HEK293T (cell line): ENCODE data around the gene ANKRD16.

ENCODE experiments used
- ARNT ChIP-seq: fragments of 450-650 bp; IDR thresholded peaks from 2 replicates; pipeline ENCODE4 v1.6.1; 2017; ENCODE audit warnings: mild to moderate bottlenecking
- BHLHE40 ChIP-seq: fragments of 450-650 bp; IDR thresholded peaks from 2 replicates; pipeline ENCODE4 v1.6.1; 2016; ENCODE audit warnings: mild to moderate bottlenecking, moderate library complexity, borderline replicate concordance
- CTBP1 ChIP-seq: fragments of 450-650 bp; IDR thresholded peaks from 2 replicates; pipeline ENCODE4 v1.6.1; 2016; ENCODE audit warnings: borderline replicate concordance
- ELF4 ChIP-seq: fragments of 450-650 bp; IDR thresholded peaks from 2 replicates; pipeline ENCODE4 v1.6.1; 2017; ENCODE audit warnings: antibody characterized with exemption
- FOXM1 ChIP-seq: fragments of 450-650 bp; IDR thresholded peaks from 2 replicates; pipeline ENCODE4 v1.6.1; 2017; ENCODE audit warnings: mild to moderate bottlenecking, borderline replicate concordance
- L3MBTL2 ChIP-seq: fragments of 450-650 bp; conservative IDR thresholded peaks from 2 replicates; pipeline ENCODE4 v1.6.1; 2016; ENCODE audit warnings: mild to moderate bottlenecking
- NFRKB ChIP-seq: fragments of 450-650 bp; IDR thresholded peaks from 2 replicates; pipeline ENCODE4 v1.6.1; 2016; ENCODE audit warnings: mild to moderate bottlenecking, moderate library complexity
- SP1 ChIP-seq: fragments of 450-650 bp; IDR thresholded peaks from 2 replicates; pipeline ENCODE4 v1.6.1; 2017
- TARDBP ChIP-seq: fragments of 450-650 bp; IDR thresholded peaks from 2 replicates; pipeline ENCODE4 v1.6.1; 2016

GRCh38 chr10:5830629-5831445 lies 58.9 kb downstream of the ANKRD16 start:
- TF ChIP-seq BHLHE40 = no peak
- no peak for TF ChIP-seq ELF4
- no peak for TF ChIP-seq ARNT
- no peak for TF ChIP-seq L3MBTL2
- TF ChIP-seq FOXM1 = no peak
- no peak for TF ChIP-seq SP1
- TF ChIP-seq TARDBP = no peak
- TF ChIP-seq NFRKB = no peak
- no peak for TF ChIP-seq CTBP1
